Colonic mucosa (tissue), 4 donors: ENCODE results near the gene HOXB9. TPM values are rescaled to one million over a fixed set of nuclear protein-coding genes. Genes with fewer than 3 reads are reported as not detected.
A peak's percentile ranks its signal among the peaks of the same experiment; 100 is the strongest.

Experiments
- DNase-seq: peaks from one replicate; pipeline ENCODE4 v3.0.0-alpha.2; 2020
- H3K27ac ChIP-seq: fragments of 200-600 bp; one replicate; pipeline ENCODE4 v1.8.0; 2021
- H3K27me3 ChIP-seq: fragments of 200-600 bp; one replicate; pipeline ENCODE4 v1.8.0; 2021
- H3K36me3 ChIP-seq: fragments of 200-600 bp; one replicate; pipeline ENCODE4 v1.8.0; 2021
- H3K4me1 ChIP-seq: fragments of 200-600 bp; one replicate; pipeline ENCODE4 v1.8.0; 2021; ENCODE audit warnings: mild to moderate bottlenecking
- H3K4me3 ChIP-seq: fragments of 200-600 bp; one replicate; pipeline ENCODE4 v1.8.0; 2021
- H3K9ac ChIP-seq, 2 donors: one replicate each; pipeline ENCODE4 v1.7.0; 2013; ENCODE audit warnings: control low read depth in 2 of 2, low read depth in 2 of 2, low read length in 2 of 2
- H3K9me3 ChIP-seq: fragments of 200-600 bp; one replicate; pipeline ENCODE4 v1.8.0; 2021
- intact Hi-C: fragments of 100-400 bp; cut with DNase I; formaldehyde crosslinking; loops from one replicate; pipeline ENCODE4 v1.14.1; 2022
- total RNA-seq, 2 donors: library from RNA; stranded (reverse); fragmentation: NEBNext Ultra II Directional in 1 of 2; extraction: Animal tissue kit (Norgen Biotek cat#: 25700) in 1 of 2; gene quantifications; one replicate each; pipeline ENCODE4 v1.2.1, GENCODE V29; 2021
- TF ChIP-seq, protein P1 (sequence below): fragments of 200-600 bp; IDR thresholded peaks from one replicate; pipeline ENCODE4 v1.8.0; 2022; ENCODE audit warnings: antibody characterized with exemption, mild to moderate bottlenecking
- donor health status: healthy.
- donor health status: DM: no; HTN: no; CAD: no.
- donor health status: DM: no; HTN: no; CAD: no.

The HOXB9 gene
- total RNA-seq, 2 donors from 2014 or later = 37.1 to 73.9 TPM

DNA sequence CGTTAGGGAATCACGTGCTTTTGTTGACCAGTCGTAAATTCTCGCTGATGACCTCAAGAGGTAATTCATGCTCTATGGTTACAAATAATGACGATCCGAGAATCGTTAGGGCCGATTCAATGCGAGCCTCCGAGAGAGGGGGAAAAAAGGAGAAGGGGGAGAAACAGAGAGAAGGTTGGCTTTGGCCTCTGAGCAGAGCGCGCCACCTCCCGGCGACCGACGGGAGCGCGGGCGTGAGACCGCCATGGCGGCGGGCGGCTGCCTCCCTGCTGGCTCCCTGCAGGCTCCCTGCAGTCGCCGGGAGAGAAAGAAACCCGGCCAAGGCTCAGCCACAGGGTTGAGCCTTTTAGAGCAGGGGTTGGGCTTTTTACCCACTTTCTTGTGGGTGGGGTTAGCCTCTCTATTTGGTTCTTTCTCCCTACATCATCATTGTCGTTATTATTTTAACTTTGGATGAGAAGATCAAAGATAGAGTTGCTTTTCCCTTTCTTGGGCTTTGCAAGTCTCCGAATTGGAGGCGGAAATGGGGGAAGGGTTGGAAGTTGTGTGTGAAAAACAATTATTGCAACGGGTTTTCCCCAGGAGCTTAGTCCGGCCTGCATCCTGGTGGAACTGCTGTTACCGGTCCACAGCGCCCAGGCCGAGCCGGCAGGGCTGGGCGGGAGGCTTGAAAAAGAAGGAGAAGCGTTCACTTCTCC is 32.2 kb downstream of the HOXB9 start:
- Histone ChIP-seq H3K9me3 (no peaks in the 10 kb centered on the region), H3K4me1 (peaks cover 4% of the 10 kb centered on the region), H3K4me3 (no peak overlapping the region), H3K27me3 (no peaks in the 10 kb centered on the region), H3K9ac (peak overlapping the region; percentile 19 to 40), H3K27ac (peak overlapping the region; percentile 63), H3K36me3 (peaks cover 8% of the 10 kb centered on the region)
- intact Hi-C loops = no loop called here
- peak; percentile 72 for DNase-seq
- TF ChIP-seq, protein P1, sequence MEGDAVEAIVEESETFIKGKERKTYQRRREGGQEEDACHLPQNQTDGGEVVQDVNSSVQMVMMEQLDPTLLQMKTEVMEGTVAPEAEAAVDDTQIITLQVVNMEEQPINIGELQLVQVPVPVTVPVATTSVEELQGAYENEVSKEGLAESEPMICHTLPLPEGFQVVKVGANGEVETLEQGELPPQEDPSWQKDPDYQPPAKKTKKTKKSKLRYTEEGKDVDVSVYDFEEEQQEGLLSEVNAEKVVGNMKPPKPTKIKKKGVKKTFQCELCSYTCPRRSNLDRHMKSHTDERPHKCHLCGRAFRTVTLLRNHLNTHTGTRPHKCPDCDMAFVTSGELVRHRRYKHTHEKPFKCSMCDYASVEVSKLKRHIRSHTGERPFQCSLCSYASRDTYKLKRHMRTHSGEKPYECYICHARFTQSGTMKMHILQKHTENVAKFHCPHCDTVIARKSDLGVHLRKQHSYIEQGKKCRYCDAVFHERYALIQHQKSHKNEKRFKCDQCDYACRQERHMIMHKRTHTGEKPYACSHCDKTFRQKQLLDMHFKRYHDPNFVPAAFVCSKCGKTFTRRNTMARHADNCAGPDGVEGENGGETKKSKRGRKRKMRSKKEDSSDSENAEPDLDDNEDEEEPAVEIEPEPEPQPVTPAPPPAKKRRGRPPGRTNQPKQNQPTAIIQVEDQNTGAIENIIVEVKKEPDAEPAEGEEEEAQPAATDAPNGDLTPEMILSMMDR = peak; percentile 74

DNA sequence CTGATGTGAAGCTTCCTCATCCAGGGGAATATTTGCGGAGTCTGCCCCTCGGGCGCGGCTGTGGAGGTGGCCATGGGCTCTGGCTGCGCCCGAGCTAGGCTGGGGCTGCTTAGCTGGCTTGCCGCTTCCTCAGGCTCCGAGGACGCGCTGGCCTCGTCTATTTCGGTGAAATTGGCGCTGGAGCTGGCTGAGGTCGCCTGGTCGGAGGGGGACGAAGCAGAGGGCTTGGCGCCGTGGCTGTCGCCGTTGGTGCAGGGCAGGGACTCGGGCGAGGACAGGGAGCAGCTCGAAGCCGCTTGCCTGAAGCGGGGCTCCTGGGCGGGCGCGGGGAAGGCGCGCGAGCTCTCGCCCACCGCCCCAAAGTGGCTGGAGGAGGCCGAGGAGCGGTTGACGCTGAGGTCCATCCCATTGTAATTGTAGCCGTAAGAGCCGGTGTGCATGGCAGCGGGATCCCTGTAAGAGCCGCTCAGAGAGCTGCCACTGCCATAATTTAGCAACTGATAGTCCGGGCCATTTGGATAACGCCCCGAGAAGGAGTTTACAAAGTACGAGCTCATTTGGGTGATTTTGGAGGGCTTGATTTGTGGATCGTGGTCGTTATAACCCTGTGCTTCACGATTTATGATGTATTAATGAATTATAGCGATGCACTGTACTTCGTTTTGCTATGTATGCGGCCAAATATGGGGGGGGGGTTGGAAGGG is 32.9 kb downstream of the HOXB9 start, which contains the start of gene HOXB5:
Gene HOXB5 (minus strand): TSS at position 654 of the 704 bp plus-strand sequence. CDS start 97 bp downstream, at position 557.
- Histone ChIP-seq H3K4me1 (no peaks in the 10 kb centered on the region), H3K9ac (peak within 1 kb of the TSS; percentile 58 to 80), H3K4me3 (peak within 1 kb of the TSS; percentile 27), H3K27ac (peak within 1 kb of the TSS; percentile 63), H3K36me3 (peaks cover 8% of the 10 kb centered on the region), H3K9me3 (no peaks in the 10 kb centered on the region), H3K27me3 (no peaks in the 10 kb centered on the region)
- intact Hi-C loops = no loop called here
- TF ChIP-seq, protein P1 = no peak
- no peak for DNase-seq

DNA sequence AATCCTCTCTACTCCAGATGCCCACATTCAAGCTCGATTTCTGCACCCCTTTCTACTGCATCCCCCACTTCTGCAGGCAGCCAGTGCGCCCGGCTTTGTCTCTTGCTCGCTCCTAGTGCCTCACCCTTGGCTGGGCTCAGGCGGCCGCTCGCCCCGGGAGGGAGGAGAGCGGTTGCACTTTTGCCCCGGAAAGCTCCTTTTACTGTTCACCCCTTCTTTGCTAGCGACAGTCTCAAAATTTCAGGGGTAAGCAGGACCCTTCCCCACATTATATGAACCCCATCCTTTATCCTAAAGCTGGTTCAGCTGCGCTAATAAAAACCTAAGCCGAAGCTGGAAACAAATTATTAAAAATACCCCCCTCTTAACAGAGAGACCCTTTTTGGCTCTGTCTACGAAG is 33.6 kb downstream of the HOXB9 start:
- TF ChIP-seq, protein P1 = no peak
- H3K27ac ChIP-seq = peak overlapping the region; percentile 63
- peak overlapping the region; percentile 27 for H3K4me3 ChIP-seq
- H3K4me1 ChIP-seq = no peaks in the 10 kb centered on the region
- no peaks in the 10 kb centered on the region for H3K27me3 ChIP-seq
- intact Hi-C loops = no loop called here
- H3K36me3 ChIP-seq = peaks cover 8% of the 10 kb centered on the region
- H3K9me3 ChIP-seq = no peaks in the 10 kb centered on the region
- peak overlapping the region; percentile 58 to 80 for H3K9ac ChIP-seq
- no peak for DNase-seq

DNA sequence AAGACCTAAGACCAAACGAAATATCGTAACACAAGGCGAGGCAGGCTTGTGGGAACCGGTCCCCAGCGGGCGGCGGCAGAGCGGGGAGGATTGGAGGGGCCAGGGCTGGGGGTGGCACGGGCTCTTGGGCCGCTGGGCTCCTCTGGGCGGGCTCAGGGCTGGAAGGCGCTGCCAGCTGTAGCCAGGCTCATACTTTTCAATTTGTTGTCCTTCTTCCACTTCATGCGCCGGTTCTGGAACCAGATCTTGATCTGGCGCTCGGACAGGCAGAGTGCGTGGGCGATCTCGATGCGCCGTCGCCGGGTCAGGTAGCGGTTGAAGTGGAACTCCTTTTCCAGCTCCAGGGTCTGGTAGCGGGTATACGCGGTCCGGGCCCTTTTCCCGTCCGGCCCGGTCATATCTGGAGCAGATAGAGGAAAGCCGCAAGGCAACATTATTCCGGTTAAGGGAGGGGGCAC is 34.1 kb downstream of the HOXB9 start:
- intact Hi-C loops = no loop called here
- H3K9ac ChIP-seq = peak overlapping the region; percentile 58 to 80
- H3K4me3 ChIP-seq = peak overlapping the region; percentile 27
- peaks cover 8% of the 10 kb centered on the region for H3K36me3 ChIP-seq
- H3K9me3 ChIP-seq = no peaks in the 10 kb centered on the region
- no peaks in the 10 kb centered on the region for H3K4me1 ChIP-seq
- DNase-seq = no peak
- H3K27ac ChIP-seq = peak overlapping the region; percentile 63
- TF ChIP-seq, protein P1 = no peak
- H3K27me3 ChIP-seq = no peaks in the 10 kb centered on the region

DNA sequence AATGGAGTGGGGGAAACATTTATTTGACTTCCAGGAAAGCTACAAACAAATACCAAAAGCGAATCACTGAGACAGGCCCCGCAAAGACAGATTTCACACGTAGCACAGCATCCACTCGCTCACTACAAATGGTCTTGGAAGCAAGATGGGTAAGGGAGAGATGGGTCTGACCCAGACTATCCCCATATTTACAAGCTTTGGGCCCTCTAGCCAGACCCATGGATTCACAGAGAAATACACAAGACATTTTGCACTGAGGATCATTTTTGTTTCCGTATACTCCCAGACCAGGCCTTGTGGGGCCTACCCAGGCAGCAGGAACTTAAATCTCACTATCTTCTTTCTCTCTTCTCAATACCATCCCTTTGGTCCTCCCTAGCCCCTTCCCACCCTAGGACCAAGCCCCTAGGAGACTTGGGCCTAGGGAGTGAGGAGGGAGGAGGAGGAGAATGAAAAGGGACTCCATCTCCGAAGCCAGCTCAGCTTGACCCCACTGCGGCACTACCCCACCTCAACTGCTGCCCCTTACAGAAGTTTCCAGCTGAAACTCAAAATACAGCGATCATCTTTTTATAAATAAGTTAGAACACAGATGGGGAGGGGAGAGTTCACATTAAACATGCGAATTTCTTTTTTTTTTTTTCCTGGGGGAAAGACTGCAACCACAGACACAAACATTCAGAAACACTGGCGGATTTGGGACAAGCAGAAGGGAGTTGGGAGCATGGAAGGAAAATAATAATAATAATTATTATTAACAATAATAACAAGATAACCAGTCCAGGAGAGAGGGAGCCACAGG is 34.7 kb downstream of the HOXB9 start:
- no peak for DNase-seq
- H3K27me3 ChIP-seq = no peaks in the 10 kb centered on the region
- peaks cover under 1% of the 10 kb centered on the region for H3K4me1 ChIP-seq
- peak overlapping the region; percentile 88 for H3K27ac ChIP-seq
- intact Hi-C loops = no loop called here
- H3K4me3 ChIP-seq = peak overlapping the region; percentile 27
- no peaks in the 10 kb centered on the region for H3K9me3 ChIP-seq
- TF ChIP-seq, protein P1 = no peak
- H3K36me3 ChIP-seq = peaks cover 8% of the 10 kb centered on the region
- H3K9ac ChIP-seq = peak overlapping the region; percentile 67 to 80
